Liver (tissue), 9 donors: ENCODE data around the gene NECAB2. TPM values are rescaled to one million over a fixed set of nuclear protein-coding genes. Genes with fewer than 3 reads are reported as not detected.

Experiments
- DNase-seq: peaks from one replicate; pipeline ENCODE4 v3.0.0-alpha.2; 2017; ENCODE audit warnings: low spot score
- H3K27ac ChIP-seq, 2 donors: one replicate each; pipeline ENCODE4 v1.7.0; 2013; ENCODE audit warnings: inconsistent platforms in 2 of 2, low read length in 2 of 2, control low read depth in 1 of 2, low read depth in 1 of 2, mild to moderate bottlenecking in 1 of 2
- H3K27me3 ChIP-seq, 4 donors: one replicate each; pipeline versions ENCODE4 v1.6.1 to v1.7.0; 2013; ENCODE audit warnings: low read length in 3 of 4, inconsistent platforms in 1 of 4, mild to moderate bottlenecking in 1 of 4, moderate library complexity in 1 of 4; ENCODE audit not compliant: control insufficient read depth in 4 of 4, insufficient read depth in 4 of 4
- H3K36me3 ChIP-seq, 4 donors: one replicate each; pipeline versions ENCODE4 v1.6.1 to v1.7.0; 2013; ENCODE audit warnings: low read length in 3 of 4, mild to moderate bottlenecking in 3 of 4, low read depth in 1 of 4, moderate library complexity in 1 of 4; ENCODE audit not compliant: control insufficient read depth in 4 of 4, insufficient read depth in 3 of 4
- H3K4me1 ChIP-seq, 4 donors: one replicate each; pipeline versions ENCODE4 v1.6.1 to v1.7.0; 2013; ENCODE audit warnings: low read length in 3 of 4, mild to moderate bottlenecking in 3 of 4, moderate library complexity in 1 of 4; ENCODE audit not compliant: control insufficient read depth in 4 of 4, insufficient read depth in 4 of 4
- H3K4me3 ChIP-seq, 3 donors: one replicate each; pipeline versions ENCODE4 v1.6.1 to v1.7.0; 2013; ENCODE audit warnings: low read length in 3 of 3, control low read depth in 1 of 3, low read depth in 1 of 3, mild to moderate bottlenecking in 1 of 3
- H3K9ac ChIP-seq, 2 donors: one replicate each; pipeline ENCODE4 v1.7.0; 2013; ENCODE audit warnings: low read length in 2 of 2, mild to moderate bottlenecking in 2 of 2, moderate library complexity in 2 of 2, control low read depth in 1 of 2, low read depth in 1 of 2
- H3K9me3 ChIP-seq, 4 donors: one replicate each; pipeline versions ENCODE4 v1.6.1 to v1.7.0; 2013; ENCODE audit warnings: low read length in 3 of 4; ENCODE audit not compliant: control insufficient read depth in 4 of 4
- EGR1 ChIP-seq, 2 donors: IDR thresholded peaks; 2 replicates each; pipeline ENCODE4 v1.6.1; 2016 to 2018; ENCODE audit warnings: antibody characterized with exemption in 2 of 2, low read depth in 2 of 2
- FOXA1 ChIP-seq: IDR thresholded peaks from 2 replicates; pipeline ENCODE4 v1.6.1; 2016; ENCODE audit warnings: antibody characterized with exemption
- FOXA2 ChIP-seq: IDR thresholded peaks from 2 replicates; pipeline ENCODE4 v1.6.1; 2016; ENCODE audit warnings: antibody characterized with exemption
- GABPA ChIP-seq, 2 donors: IDR thresholded peaks in 1 of 2; conservative IDR thresholded peaks in 1 of 2; 2 replicates each; pipeline ENCODE4 v1.6.1; 2016; ENCODE audit warnings: antibody characterized with exemption in 2 of 2, mild to moderate bottlenecking in 1 of 2, moderate library complexity in 1 of 2
- HNF4A ChIP-seq, 2 donors: conservative IDR thresholded peaks; 2 replicates each; pipeline ENCODE4 v1.6.1; 2016; ENCODE audit warnings: antibody characterized with exemption in 2 of 2, mild to moderate bottlenecking in 2 of 2
- HNF4G ChIP-seq: IDR thresholded peaks from 2 replicates; pipeline ENCODE4 v1.6.1; 2016; ENCODE audit warnings: antibody characterized with exemption
- NR2F2 ChIP-seq: IDR thresholded peaks from 2 replicates; pipeline ENCODE4 v1.6.1; 2016; ENCODE audit warnings: antibody characterized with exemption
- RAD21 ChIP-seq, 2 donors: IDR thresholded peaks; 2 replicates each; pipeline ENCODE4 v1.6.1; 2016; ENCODE audit warnings: antibody characterized with exemption in 2 of 2, mild to moderate bottlenecking in 2 of 2
- RXRA ChIP-seq, 2 donors: IDR thresholded peaks; 2 replicates each; pipeline ENCODE4 v1.6.1; 2017 to 2018; ENCODE audit warnings: antibody characterized with exemption in 2 of 2, mild to moderate bottlenecking in 1 of 2
- SP1 ChIP-seq: IDR thresholded peaks from 2 replicates; pipeline ENCODE4 v1.6.1; 2018; ENCODE audit warnings: antibody characterized with exemption, mild to moderate bottlenecking
- TAF1 ChIP-seq: conservative IDR thresholded peaks from 2 replicates; pipeline ENCODE4 v1.6.1; 2016; ENCODE audit warnings: antibody characterized with exemption, mild to moderate bottlenecking
- WGBS: extraction: QIAGEN DNeasy Blood & Tissue Kit; methylation state at CpG from one replicate; pipeline ENCODE4 v1.1.7; 2013; 5-methylcytosine and 5-hydroxymethylcytosine counted together
- polyA plus RNA-seq, 2 donors: library from polyadenylated mRNA; stranded (reverse) in 1 of 2; unstranded in 1 of 2; fragments of 200-250 nt in 1 of 2; fragments of >200 nt in 1 of 2; fragmentation: Nextera tagmentation in 1 of 2; extraction: Ambion mirVana in 1 of 2; gene quantifications; one replicate each; pipeline versions ENCODE4 v1.2.1 to v1.2.3, GENCODE V29; 2013 to 2015
- total RNA-seq, 2 donors: library from RNA; depleted of rRNA; stranded (reverse); fragments of >200 nt; gene quantifications; one replicate each; pipeline ENCODE4 v1.2.3, GENCODE V29; 2014
- TF ChIP-seq, protein P1 (sequence below): IDR thresholded peaks from 2 replicates; pipeline ENCODE4 v1.6.1; 2016; ENCODE audit warnings: antibody characterized with exemption
- TF ChIP-seq, protein P2 (sequence below): fragments of 150-350 bp; IDR thresholded peaks from 2 replicates; pipeline ENCODE4 v1.5.1; 2017; ENCODE audit warnings: improper control_type of control experiment, low read depth, low read length; ENCODE audit not compliant: missing input control
- TF ChIP-seq, protein P3 (sequence below): IDR thresholded peaks from 2 replicates; pipeline ENCODE4 v1.6.1; 2016; ENCODE audit warnings: antibody characterized with exemption
- TF ChIP-seq, protein P4 (sequence below): IDR thresholded peaks from 2 replicates; pipeline ENCODE4 v1.6.1; 2016; ENCODE audit warnings: antibody characterized with exemption
- donor health status: healthy.
- donor health status: healthy.
- donor health status: healthy.
- donor health status: healthy.
- donor health status: healthy.

NECAB2 gene
- total and polyA plus RNA-seq, 4 donors: 2.7 to 3.8 (median 2.9) TPM; not detected in 1

DNA sequence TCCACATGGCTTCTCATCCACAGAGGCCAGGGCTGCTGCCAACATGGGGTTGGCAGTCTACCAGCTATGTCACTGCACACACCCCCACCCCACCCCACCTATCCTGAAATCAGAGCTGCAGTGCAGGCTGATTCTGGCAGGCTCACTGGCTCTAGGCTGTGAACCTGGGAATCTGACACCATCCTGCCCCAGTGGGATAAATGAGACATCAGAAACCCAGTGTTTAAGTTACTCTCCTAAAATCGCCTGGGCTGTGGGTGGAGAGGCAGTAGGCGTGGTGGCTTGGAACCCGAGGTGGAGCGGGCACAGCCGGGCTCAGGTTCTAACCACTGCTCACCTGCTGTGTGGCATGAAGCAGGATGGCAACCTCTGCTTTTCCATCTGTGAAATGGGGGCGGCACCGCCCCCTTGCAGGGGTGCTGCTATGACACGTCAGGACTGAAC, 69.0 kb downstream of the NECAB2 start:
- DNase-seq: no peak
- Histone ChIP-seq H3K9ac (no peak overlapping the region), H3K9me3 (peaks cover 0 to 2% (median under 1%) of the 10 kb centered on the region in 4 donors)

DNA sequence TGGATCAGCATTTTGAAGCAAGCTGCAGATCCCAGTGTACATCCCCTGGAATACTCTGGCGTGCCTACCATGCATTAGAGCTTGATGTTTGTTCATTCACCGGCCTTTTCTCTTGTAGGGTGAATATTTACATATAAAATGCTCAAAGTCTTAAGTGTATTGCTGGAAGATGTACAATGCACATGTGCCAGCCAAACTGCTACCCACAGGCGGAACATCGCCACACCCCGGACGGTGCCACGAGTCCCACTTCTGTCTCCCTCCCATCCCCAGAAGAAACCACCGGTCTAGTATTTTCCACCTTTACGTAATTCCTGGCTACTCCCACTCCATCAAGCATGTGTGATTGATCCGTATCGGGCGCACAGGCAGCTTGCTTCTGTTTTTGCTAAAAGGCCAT, 70.4 kb downstream of the NECAB2 start:
- no peak for DNase-seq
- Histone ChIP-seq H3K36me3 (no peaks in the 10 kb centered on the region), H3K9me3 (peaks cover 0 to 2% (median under 1%) of the 10 kb centered on the region in 4 donors), H3K4me1 (no peaks in the 10 kb centered on the region), H3K9ac (no peak overlapping the region), H3K27me3 (no peaks in the 10 kb centered on the region), H3K27ac (no peak overlapping the region), H3K4me3 (no peak overlapping the region)
- no peak for TF ChIP-seq NR2F2
- no peak for TF ChIP-seq FOXA1
- no peak for TF ChIP-seq FOXA2
- TF ChIP-seq, protein P1, sequence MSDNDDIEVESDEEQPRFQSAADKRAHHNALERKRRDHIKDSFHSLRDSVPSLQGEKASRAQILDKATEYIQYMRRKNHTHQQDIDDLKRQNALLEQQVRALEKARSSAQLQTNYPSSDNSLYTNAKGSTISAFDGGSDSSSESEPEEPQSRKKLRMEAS: no peak
- TF ChIP-seq RXRA (IDR thresholded peaks at IDR 0.05): no peak
- TF ChIP-seq GABPA (IDR thresholded peaks at IDR 0.05 in 1 of 2, conservative IDR thresholded peaks at IDR 0.05 in 1 of 2): no peak
- no peak for TF ChIP-seq TAF1
- TF ChIP-seq, protein P2, sequence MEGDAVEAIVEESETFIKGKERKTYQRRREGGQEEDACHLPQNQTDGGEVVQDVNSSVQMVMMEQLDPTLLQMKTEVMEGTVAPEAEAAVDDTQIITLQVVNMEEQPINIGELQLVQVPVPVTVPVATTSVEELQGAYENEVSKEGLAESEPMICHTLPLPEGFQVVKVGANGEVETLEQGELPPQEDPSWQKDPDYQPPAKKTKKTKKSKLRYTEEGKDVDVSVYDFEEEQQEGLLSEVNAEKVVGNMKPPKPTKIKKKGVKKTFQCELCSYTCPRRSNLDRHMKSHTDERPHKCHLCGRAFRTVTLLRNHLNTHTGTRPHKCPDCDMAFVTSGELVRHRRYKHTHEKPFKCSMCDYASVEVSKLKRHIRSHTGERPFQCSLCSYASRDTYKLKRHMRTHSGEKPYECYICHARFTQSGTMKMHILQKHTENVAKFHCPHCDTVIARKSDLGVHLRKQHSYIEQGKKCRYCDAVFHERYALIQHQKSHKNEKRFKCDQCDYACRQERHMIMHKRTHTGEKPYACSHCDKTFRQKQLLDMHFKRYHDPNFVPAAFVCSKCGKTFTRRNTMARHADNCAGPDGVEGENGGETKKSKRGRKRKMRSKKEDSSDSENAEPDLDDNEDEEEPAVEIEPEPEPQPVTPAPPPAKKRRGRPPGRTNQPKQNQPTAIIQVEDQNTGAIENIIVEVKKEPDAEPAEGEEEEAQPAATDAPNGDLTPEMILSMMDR: no peak
- 94% methylated on average over 12 of the region's 12 CpGs for WGBS

More for the DNA sequence above, 69.0 kb downstream of the NECAB2 start:
- H3K36me3 ChIP-seq: no peaks in the 10 kb centered on the region
- 94% methylated on average over 8 of the region's 8 CpGs for WGBS
- no peak overlapping the region for H3K4me3 ChIP-seq
- H3K4me1 ChIP-seq: no peaks in the 10 kb centered on the region
- TF ChIP-seq, protein P1: no peak
- TF ChIP-seq RXRA (IDR thresholded peaks at IDR 0.05): no peak
- no peak for TF ChIP-seq HNF4G
- TF ChIP-seq FOXA2: no peak
- TF ChIP-seq TAF1: no peak
- TF ChIP-seq GABPA (IDR thresholded peaks at IDR 0.05 in 1 of 2, conservative IDR thresholded peaks at IDR 0.05 in 1 of 2): no peak
- no peak overlapping the region for H3K27ac ChIP-seq
- no peaks in the 10 kb centered on the region for H3K27me3 ChIP-seq

DNA sequence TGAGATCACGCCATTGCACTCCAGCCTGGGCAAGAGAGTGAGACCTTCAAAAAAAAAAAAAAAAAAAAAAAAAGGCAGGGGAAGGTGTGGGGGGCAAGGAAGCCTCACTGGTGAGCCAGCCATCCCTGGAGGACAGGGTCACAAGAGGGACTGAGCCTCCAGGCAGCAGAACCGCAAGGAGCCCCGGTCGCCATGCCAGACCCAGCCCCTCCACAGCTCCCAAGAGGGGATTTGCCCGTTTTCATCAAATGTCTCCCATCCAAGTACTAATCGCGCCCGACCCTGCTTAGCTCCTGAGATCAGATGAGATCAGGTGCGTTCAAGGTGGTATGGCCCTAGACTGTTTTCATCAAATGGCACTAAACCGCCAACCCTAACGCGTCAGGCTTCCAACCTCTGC, 71.7 kb downstream of the NECAB2 start:
- Histone ChIP-seq H3K4me1 (no peaks in the 10 kb centered on the region), H3K27me3 (no peaks in the 10 kb centered on the region), H3K27ac (no peak overlapping the region), H3K9me3 (peaks cover 0 to 2% (median under 1%) of the 10 kb centered on the region in 4 donors), H3K4me3 (no peak overlapping the region), H3K36me3 (no peaks in the 10 kb centered on the region), H3K9ac (no peak overlapping the region)
- no peak for TF ChIP-seq GABPA (IDR thresholded peaks at IDR 0.05 in 1 of 2, conservative IDR thresholded peaks at IDR 0.05 in 1 of 2)
- TF ChIP-seq, protein P1: no peak
- TF ChIP-seq SP1: no peak
- TF ChIP-seq, protein P3, sequence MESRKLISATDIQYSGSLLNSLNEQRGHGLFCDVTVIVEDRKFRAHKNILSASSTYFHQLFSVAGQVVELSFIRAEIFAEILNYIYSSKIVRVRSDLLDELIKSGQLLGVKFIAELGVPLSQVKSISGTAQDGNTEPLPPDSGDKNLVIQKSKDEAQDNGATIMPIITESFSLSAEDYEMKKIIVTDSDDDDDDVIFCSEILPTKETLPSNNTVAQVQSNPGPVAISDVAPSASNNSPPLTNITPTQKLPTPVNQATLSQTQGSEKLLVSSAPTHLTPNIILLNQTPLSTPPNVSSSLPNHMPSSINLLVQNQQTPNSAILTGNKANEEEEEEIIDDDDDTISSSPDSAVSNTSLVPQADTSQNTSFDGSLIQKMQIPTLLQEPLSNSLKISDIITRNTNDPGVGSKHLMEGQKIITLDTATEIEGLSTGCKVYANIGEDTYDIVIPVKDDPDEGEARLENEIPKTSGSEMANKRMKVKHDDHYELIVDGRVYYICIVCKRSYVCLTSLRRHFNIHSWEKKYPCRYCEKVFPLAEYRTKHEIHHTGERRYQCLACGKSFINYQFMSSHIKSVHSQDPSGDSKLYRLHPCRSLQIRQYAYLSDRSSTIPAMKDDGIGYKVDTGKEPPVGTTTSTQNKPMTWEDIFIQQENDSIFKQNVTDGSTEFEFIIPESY: no peak
- TF ChIP-seq RAD21 (IDR thresholded peaks at IDR 0.05): no peak
- no peak for TF ChIP-seq FOXA2
- no peak for TF ChIP-seq HNF4G
- TF ChIP-seq HNF4A (conservative IDR thresholded peaks at IDR 0.05): no peak
- TF ChIP-seq, protein P4, sequence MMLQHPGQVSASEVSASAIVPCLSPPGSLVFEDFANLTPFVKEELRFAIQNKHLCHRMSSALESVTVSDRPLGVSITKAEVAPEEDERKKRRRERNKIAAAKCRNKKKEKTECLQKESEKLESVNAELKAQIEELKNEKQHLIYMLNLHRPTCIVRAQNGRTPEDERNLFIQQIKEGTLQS: no peak
- TF ChIP-seq EGR1 (IDR thresholded peaks at IDR 0.05; ENCODE audit: low read depth in 2 of 2): no peak
- no peak for DNase-seq
- 95% methylated on average over 12 of the region's 12 CpGs for WGBS
